ENCODE results near the gene CABLES1. TPM values are rescaled to one million over a fixed set of nuclear protein-coding genes. Genes with fewer than 3 reads are reported as not detected.

CABLES1 gene
- total and polyA plus RNA-seq, 3 donors from 2014 or later = 6.2 to 15.8 (median 12.0) TPM

- Histone ChIP-seq H3K27me3 (no peaks in the 10 kb centered on the region), H3K27ac (no peak overlapping the region)
- intact Hi-C loops (cut with DNase I; ENCODE audit: low total_unique reads) = no loop called here
Observed at GRCh38 chr18:23145621-23146020, 10.3 kb downstream of the CABLES1 start.

GRCh38 chr18:23146861-23147469 lies 11.7 kb downstream of the CABLES1 start:
- Histone ChIP-seq H3K36me3 (ENCODE audit: low read depth, missing control alignments) (no peaks in the 10 kb centered on the region), H3K27me3 (no peaks in the 10 kb centered on the region), H3K4me1 (peaks cover 14% of the 10 kb centered on the region), H3K9me3 (no peaks in the 10 kb centered on the region), H3K27ac (peak overlapping the region in 1 of 2 donors; percentile 34), H3K4me3 (no peak overlapping the region)
- intact Hi-C loops (cut with DNase I; ENCODE audit: low total_unique reads) = no loop called here
- 61% methylated on average over 11 of the region's 11 CpGs for WGBS, 2 donors
- DNase-seq = peak; percentile 60
- TF ChIP-seq CTCF (IDR thresholded peaks at IDR 0.05) (no peak), POLR2A (IDR thresholded peaks at IDR 0.05) (no peak)

More at GRCh38 chr18:23145621-23146020, 10.3 kb downstream of the CABLES1 start:
- H3K4me1 ChIP-seq = peaks cover 21% of the 10 kb centered on the region
- no peaks in the 10 kb centered on the region for H3K9me3 ChIP-seq
- no peak for DNase-seq
- no peaks in the 10 kb centered on the region for H3K36me3 ChIP-seq (ENCODE audit: low read depth, missing control alignments)
- no peak overlapping the region for H3K4me3 ChIP-seq
- WGBS, 2 donors = 87 to 88% methylated on average over 5 of the region's 5 CpGs
- no peak for TF ChIP-seq POLR2A (IDR thresholded peaks at IDR 0.05)
- no peak for TF ChIP-seq CTCF (IDR thresholded peaks at IDR 0.05)

GRCh38 chr18:23148382-23148781 lies 13.1 kb downstream of the CABLES1 start:
- TF ChIP-seq POLR2A (IDR thresholded peaks at IDR 0.05) (no peak), CTCF (IDR thresholded peaks at IDR 0.05) (no peak)
- no peak overlapping the region for H3K27ac ChIP-seq
- intact Hi-C loops (cut with DNase I; ENCODE audit: low total_unique reads) = no loop called here
- no peak overlapping the region for H3K4me3 ChIP-seq
- WGBS, 2 donors = 68 to 69% methylated on average over 4 to 5 of the region's 5 CpGs
- H3K4me1 ChIP-seq = peaks cover 10% of the 10 kb centered on the region
- no peaks in the 10 kb centered on the region for H3K9me3 ChIP-seq
- DNase-seq = no peak
- H3K36me3 ChIP-seq (ENCODE audit: low read depth, missing control alignments) = no peaks in the 10 kb centered on the region
- H3K27me3 ChIP-seq = no peaks in the 10 kb centered on the region

- Histone ChIP-seq H3K27me3 (no peaks in the 10 kb centered on the region), H3K4me1 (peaks cover 3% of the 10 kb centered on the region), H3K9me3 (no peaks in the 10 kb centered on the region), H3K36me3 (ENCODE audit: low read depth, missing control alignments) (no peaks in the 10 kb centered on the region), H3K4me3 (no peak overlapping the region), H3K27ac (no peak overlapping the region)
- TF ChIP-seq POLR2A (IDR thresholded peaks at IDR 0.05) (no peak), CTCF (IDR thresholded peaks at IDR 0.05) (no peak)
- WGBS, 2 donors = 96 to 98% methylated on average over 10 of the region's 10 CpGs
- no peak for DNase-seq
- intact Hi-C loops (cut with DNase I; ENCODE audit: low total_unique reads) = no loop called here
Observed at GRCh38 chr18:23149570-23149969, 14.3 kb downstream of the CABLES1 start.

All from testis (tissue), 3 donors.